Activated T-helper 17 cell treated with anti-CD3 and anti-CD28 coated beads, Interleukin-2, amount 50 U/mL, for 72 hours (primary cell): ENCODE results near the gene SCNN1A. TPM values are rescaled to one million over a fixed set of nuclear protein-coding genes. Genes with fewer than 3 reads are reported as not detected.

Source experiments
- ATAC-seq: fragments of 150-1000 bp; cut with Tn5 transposase; replicated peaks from 2 replicates; pipeline ENCODE4 v1.10.0; 2021; ENCODE audit warnings: mild to moderate bottlenecking, moderate library complexity
- H3K27ac Mint-ChIP-seq: one replicate; pipeline ENCODE4 v1.8.0; 2022; ENCODE audit warnings: mixed read lengths
- H3K27me3 Mint-ChIP-seq: one replicate; pipeline ENCODE4 v1.8.0; 2022; ENCODE audit warnings: mixed read lengths
- H3K36me3 Mint-ChIP-seq: one replicate; pipeline ENCODE4 v1.8.0; 2022; ENCODE audit warnings: low read depth, mild to moderate bottlenecking, mixed read lengths
- H3K4me1 Mint-ChIP-seq: one replicate; pipeline ENCODE4 v1.8.0; 2022; ENCODE audit warnings: mixed read lengths
- H3K4me3 Mint-ChIP-seq: one replicate; pipeline ENCODE4 v1.8.0; 2022; ENCODE audit warnings: mild to moderate bottlenecking, mixed read lengths
- H3K9me3 Mint-ChIP-seq: one replicate; pipeline ENCODE4 v1.8.0; 2022; ENCODE audit warnings: mixed read lengths
- total RNA-seq, 2 donors: library from RNA; stranded (reverse); gene quantifications; one replicate each; pipeline ENCODE4 v1.2.3, GENCODE V29; 2022

The SCNN1A gene
- total RNA-seq, 2 donors from 2014 or later, result 1.6 TPM; not detected in 1

DNA sequence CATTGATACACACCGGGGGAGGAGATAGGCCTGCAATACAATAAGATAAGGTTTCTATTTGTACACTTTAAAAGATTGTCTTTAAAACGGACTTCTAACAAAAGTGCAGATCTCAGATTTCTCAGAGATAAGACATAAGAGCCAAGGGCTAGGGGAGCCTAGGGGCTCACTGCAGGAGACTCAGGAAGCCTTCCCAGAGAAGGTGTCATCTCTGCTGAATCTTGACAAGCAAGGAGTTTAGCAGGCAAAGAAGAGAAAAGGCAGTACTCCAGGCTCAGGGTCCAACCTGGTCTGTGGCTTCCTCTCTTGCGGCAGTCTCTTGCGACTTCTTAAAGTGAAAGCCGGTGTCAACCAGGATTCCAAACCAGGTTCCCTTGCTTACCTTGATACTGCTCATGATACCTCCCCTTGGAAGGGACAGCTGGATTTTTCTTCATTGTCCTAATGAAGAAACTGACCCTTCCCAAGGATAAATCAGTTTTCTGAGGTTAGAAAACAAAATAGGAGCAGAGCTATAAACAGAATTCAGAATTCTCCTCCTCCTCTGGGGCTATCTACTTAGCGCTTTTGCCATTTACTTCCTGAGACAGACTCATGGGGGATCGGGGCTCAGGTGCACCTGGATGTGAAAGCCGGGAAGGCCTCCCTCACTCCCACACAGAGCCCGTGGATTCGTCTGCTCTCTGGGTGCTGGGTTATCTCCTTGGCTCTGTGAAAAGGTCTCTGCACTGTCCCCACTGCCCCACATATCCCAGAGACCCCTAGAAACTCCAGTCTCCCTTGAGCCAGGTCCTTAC lies 1.7 kb upstream of the SCNN1A start:
- peak overlapping the region; percentile 74 for H3K4me3 Mint-ChIP-seq
- H3K27ac Mint-ChIP-seq, result peak overlapping the region; percentile 87
- no peaks in the 10 kb centered on the region for H3K9me3 Mint-ChIP-seq
- H3K36me3 Mint-ChIP-seq, result no peaks in the 10 kb centered on the region
- no peak for ATAC-seq
- H3K4me1 Mint-ChIP-seq, result peaks cover 20% of the 10 kb centered on the region
- no peaks in the 10 kb centered on the region for H3K27me3 Mint-ChIP-seq

DNA sequence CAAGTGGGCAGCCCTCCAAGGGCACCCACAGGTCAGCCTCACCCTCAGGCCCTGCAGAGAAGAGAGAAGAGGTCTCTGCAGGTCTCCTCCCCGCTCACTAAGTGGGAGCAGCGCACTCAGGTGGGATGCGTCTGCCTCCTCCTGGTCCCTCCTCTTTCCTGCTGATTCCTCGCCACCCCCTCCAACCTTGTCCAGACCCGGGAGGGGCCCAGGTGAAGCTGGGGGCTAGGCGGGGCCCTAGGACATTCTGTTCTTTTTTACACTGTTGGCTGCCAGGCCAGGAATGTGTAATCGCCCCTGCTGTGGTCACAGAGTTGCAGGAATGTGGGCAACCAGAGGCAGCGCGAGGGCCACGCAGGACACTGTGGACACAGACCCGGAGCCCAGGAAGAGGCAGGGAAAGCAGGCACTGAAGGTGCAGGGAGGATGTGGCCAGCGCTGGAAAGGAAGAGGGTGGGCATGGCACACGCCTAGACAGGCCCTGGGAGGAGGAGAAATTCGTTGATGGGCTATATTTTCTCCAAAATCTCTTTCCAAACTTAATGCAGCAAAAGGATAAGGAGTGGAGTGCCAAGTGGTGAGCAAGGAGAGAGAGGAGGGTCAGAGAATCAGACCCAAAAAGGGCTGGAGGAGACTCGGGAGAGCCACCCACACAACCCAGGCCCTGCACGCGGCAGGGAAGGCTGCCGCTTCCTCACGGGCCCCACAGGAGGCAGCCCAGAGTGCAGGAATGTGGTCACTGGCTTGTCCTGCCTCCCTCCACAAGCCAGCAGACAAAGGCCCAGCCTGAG lies 911 bp upstream of the SCNN1A start:
- no peaks in the 10 kb centered on the region for H3K27me3 Mint-ChIP-seq
- H3K9me3 Mint-ChIP-seq, result no peaks in the 10 kb centered on the region
- H3K27ac Mint-ChIP-seq, result peak overlapping the region; percentile 87
- peaks cover 20% of the 10 kb centered on the region for H3K4me1 Mint-ChIP-seq
- peak overlapping the region; percentile 74 for H3K4me3 Mint-ChIP-seq
- ATAC-seq, result peak; percentile 27
- no peaks in the 10 kb centered on the region for H3K36me3 Mint-ChIP-seq

DNA sequence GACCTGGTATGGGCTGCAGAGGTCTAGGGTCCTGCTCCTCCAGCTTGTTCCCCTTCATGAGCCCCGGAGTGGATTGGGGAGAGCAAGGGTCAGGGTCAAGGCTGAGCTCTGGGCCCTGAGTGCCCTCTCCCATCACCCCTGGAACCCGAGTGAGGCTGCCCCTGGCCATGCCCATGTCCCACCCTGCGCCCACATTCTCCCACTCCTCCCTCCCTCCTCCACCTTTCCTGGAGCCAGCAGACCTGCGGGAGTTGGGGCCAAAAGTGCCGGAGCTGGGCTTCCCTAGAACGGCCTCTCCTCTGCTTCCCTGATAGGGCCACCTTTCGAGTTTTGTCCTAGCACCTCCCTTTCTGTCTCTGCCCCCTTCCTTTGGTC lies 590 bp downstream of the SCNN1A start:
- peaks cover 20% of the 10 kb centered on the region for H3K4me1 Mint-ChIP-seq
- H3K9me3 Mint-ChIP-seq, result no peaks in the 10 kb centered on the region
- ATAC-seq, result no peak
- H3K27me3 Mint-ChIP-seq, result no peaks in the 10 kb centered on the region
- H3K36me3 Mint-ChIP-seq, result no peaks in the 10 kb centered on the region
- no peak overlapping the region for H3K4me3 Mint-ChIP-seq
- H3K27ac Mint-ChIP-seq, result peak overlapping the region; percentile 87

DNA sequence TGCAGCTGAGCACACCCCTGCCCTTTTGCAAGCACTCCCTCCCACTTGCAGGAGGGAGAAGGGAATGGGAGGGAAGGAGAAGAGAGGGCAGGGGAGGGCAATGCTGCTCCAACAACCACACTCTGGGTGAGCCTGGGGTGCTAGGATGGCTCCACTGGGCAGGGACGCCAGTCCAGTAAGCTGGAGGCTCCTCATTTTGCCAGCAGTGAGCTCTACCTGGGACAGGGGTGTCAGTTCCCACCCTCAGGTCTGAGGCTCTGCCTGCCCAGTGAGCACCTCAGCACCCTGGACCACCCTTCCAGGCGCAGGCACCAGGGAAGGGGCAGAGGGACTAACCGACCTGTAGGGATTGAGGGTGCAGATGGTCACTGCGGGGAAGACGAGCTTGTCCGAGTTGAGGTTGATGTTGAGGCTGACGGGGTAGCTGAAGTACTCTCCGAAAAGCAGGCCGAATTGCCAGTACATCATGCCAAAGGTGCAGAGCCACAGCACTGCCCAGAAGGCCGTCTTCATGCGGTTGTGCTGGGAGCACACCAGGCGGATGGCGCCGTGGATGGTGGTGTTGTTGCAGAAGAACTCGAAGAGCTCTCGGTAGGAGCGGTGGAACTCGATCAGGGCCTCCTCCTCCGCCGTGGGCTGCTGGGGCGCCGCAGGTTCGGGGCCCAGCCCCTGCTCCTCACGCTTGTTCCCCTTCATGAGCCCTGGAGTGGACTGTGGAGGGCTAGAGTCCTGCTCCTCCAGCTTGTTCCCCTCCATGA lies 1.2 kb downstream of the SCNN1A start:
- Mint-ChIP-seq H3K9me3 (no peaks in the 10 kb centered on the region), H3K4me3 (no peak overlapping the region), H3K36me3 (no peaks in the 10 kb centered on the region), H3K4me1 (peaks cover 20% of the 10 kb centered on the region), H3K27ac (no peak overlapping the region), H3K27me3 (no peaks in the 10 kb centered on the region)
- ATAC-seq, result no peak

DNA sequence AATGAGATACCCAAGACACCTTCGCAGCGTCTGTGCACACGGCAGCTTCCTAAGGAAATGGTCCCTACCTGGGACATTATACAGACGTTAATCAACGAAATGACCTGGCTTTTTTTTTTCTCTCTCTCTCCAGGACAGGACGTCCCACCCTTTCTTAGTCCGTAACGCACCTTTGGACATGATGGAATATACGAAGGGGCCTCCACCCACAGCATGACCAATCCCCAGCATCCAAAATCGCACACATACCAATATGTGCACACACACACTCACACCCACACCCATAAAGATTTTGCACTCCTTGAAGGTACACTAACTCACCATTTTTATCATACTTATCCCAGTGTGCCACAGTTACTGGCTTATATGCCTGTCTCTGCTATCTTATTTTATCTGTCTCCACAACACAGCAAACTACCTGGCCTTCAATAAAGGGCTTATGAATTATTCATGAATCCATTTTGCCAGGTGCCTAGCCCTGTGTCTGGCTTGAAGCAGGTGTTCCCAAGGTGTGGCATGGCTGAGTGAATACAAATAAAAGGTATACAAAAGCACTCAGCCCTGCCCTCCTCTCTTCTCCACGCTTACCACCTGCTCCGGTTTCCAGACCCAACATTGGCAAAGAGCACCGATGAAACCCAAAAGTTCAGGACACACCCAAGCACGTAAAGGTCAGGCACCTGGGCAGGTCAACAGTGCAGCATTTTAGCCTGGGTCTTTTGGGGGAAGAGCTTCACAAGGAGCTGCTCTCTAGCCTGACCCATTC lies 2.2 kb downstream of the SCNN1A start:
- Mint-ChIP-seq H3K27me3 (no peaks in the 10 kb centered on the region), H3K4me3 (peak overlapping the region; percentile 62), H3K4me1 (peaks cover 24% of the 10 kb centered on the region), H3K36me3 (no peaks in the 10 kb centered on the region), H3K27ac (peak overlapping the region; percentile 90), H3K9me3 (no peaks in the 10 kb centered on the region)
- ATAC-seq, result no peak

DNA sequence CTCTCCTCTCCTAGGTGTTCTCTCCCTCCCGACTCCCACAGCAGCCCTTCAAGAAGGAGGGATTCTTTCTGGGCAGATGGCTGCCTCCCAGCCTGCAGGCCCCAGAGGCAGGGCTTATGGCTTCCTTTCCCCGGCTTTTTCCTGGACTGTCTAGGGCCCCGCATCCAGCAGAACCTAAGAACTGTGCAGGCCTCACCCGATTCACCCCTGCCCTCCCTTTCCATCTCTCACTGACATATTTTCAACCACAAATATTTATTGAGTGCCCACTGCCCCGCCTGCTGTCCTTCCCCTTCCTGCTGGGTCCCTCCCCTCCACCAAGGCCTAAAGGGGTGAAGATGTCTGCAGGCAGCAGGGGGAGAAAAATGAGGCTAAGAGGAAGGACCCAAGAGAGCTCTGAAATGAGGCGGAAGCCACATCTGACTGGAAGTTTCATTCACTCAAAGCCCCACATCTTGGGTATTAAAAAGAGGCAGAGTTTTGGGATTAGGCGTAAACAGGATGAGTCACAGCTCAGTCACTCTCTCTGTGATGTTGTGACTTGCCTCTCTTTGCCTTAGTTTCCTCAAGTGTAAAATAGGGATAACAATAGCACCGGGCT lies 2.9 kb downstream of the SCNN1A start:
- H3K4me1 Mint-ChIP-seq, result peaks cover 25% of the 10 kb centered on the region
- H3K36me3 Mint-ChIP-seq, result no peaks in the 10 kb centered on the region
- H3K27me3 Mint-ChIP-seq, result no peaks in the 10 kb centered on the region
- H3K9me3 Mint-ChIP-seq, result no peaks in the 10 kb centered on the region
- H3K27ac Mint-ChIP-seq, result peak overlapping the region; percentile 90
- H3K4me3 Mint-ChIP-seq, result peak overlapping the region; percentile 62
- peak; percentile 91 for ATAC-seq

DNA sequence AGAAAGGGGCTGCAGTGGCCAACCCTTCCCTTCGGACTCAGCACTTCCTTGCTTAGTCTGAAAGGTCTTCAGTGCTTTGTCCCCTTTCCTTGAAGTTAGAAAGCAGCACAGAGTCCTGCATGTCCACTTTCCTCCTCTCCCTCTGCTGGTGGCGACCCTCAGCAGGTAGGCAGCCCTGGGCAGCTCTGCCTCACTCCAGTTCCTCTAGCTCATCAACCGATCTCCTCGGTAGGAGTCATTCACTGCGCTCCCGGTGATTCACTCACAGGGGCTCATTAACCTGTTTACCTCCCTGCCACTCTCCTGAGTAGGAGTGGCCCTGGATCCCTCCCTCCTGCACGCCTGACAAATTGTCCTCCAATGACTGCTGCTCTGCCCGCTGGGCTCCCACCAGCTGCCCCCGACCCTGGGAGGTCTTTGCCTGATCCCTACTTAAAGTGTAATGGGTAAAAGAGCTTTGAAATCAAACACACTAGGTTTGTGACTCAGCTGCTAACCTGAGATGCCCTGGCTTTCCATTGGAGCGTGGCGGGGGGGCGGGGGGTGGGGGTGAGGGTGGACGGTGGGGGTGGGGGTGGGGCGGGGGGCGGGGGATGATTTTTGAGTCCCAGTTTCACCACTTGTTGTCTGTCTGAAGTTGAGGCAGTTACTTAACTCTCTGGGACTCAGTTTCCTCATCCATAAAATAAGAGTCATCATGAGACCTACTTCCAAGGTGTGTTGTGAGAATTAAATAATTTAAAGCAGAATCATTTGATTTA lies 4.2 kb downstream of the SCNN1A start:
- peak overlapping the region; percentile 20 for H3K4me3 Mint-ChIP-seq
- H3K27ac Mint-ChIP-seq, result no peak overlapping the region
- no peak for ATAC-seq

DNA sequence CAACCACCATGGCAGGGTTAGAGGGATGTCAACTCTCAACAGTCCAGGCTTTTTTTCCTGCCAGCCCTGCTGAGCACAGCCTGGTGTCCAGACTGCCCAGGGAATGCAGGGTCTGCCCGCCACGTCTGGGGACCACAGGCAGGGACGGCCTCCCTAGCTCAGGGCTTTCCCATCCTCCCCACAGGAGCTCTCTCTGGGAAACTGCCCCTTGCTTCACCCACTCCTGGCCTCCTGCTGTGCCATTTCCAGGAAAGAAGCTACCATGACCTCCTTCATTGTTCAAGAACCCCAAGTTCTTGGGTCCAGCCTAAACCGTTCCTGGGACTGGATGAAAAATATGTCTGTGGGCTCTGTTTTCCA lies 4.8 kb downstream of the SCNN1A start:
- ATAC-seq, result no peak
- Mint-ChIP-seq H3K27me3 (no peaks in the 10 kb centered on the region), H3K36me3 (no peaks in the 10 kb centered on the region), H3K4me3 (no peak overlapping the region), H3K9me3 (no peaks in the 10 kb centered on the region), H3K4me1 (peaks cover 24% of the 10 kb centered on the region), H3K27ac (no peak overlapping the region)

More for the DNA sequence above, 4.2 kb downstream of the SCNN1A start:
- no peaks in the 10 kb centered on the region for H3K27me3 Mint-ChIP-seq
- no peaks in the 10 kb centered on the region for H3K36me3 Mint-ChIP-seq
- H3K9me3 Mint-ChIP-seq, result no peaks in the 10 kb centered on the region
- peaks cover 24% of the 10 kb centered on the region for H3K4me1 Mint-ChIP-seq

DNA sequence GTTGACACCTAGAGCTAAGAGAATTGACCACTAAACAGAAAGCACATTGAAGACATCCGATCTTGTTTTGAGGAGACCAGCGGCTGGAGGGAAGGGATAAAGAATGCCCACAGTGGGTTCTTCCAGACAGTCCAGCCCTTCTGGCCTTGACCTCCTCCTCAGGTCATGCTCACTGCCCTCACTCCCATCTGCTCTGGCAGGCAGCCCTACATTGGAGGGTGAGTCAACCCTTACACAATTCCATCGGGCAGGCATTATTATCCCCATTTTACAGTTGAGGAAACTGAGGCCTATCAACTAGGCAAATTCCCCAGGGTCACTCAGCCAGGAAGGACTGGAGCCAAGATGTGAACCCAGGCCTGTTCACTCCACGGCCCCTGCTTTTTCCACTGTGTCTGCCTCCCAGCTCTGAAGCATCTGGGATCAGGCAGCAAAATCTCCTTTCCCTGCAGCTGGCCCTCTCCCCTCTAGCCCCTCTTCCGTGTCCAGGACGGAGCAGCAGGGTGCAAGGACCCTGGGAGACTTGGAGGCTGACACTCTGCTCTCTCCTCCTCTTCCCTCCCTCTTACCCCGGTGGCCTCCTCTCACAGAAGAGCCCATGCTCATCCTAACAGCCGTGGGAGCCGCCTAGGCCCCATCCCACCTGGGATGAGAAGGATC lies 5.3 kb downstream of the SCNN1A start:
- no peak for ATAC-seq
- H3K9me3 Mint-ChIP-seq, result no peaks in the 10 kb centered on the region
- H3K36me3 Mint-ChIP-seq, result no peaks in the 10 kb centered on the region
- H3K4me3 Mint-ChIP-seq, result no peak overlapping the region
- H3K4me1 Mint-ChIP-seq, result peaks cover 24% of the 10 kb centered on the region
- H3K27ac Mint-ChIP-seq, result peak overlapping the region; percentile 34
- H3K27me3 Mint-ChIP-seq, result no peaks in the 10 kb centered on the region

DNA sequence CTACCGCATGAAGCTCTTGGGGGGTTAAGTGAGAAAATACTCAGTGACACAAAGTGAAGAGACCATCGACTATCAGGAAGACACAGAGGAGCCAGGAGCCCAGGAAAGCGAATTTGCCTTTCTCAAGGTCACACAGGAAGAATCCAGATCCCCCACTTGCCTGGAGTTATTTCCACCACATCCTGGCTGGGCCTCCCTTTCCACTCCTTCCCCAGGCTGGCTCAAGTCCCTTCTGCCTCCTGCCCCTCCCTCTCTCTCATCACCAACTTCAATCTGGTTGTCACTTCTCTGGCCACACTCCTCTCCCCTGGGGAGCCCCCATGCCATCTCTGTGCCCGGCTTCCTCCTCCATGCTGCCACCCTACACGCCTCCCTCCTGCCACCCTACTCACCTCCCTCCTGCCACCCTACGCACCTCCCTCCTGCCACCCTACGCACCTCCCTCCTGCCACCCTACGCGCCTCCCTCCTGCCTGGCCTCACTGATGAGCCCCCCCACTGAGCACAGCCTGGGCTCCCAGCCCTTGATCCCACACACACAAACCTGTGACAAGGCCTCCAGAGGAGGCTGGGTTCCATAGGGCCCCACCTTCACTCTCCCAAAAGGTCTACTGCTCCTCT lies 6.3 kb downstream of the SCNN1A start:
- ATAC-seq, result no peak
- Mint-ChIP-seq H3K4me3 (no peak overlapping the region), H3K4me1 (peaks cover 27% of the 10 kb centered on the region), H3K27ac (peak overlapping the region; percentile 34), H3K9me3 (no peaks in the 10 kb centered on the region), H3K36me3 (no peaks in the 10 kb centered on the region), H3K27me3 (no peaks in the 10 kb centered on the region)

DNA sequence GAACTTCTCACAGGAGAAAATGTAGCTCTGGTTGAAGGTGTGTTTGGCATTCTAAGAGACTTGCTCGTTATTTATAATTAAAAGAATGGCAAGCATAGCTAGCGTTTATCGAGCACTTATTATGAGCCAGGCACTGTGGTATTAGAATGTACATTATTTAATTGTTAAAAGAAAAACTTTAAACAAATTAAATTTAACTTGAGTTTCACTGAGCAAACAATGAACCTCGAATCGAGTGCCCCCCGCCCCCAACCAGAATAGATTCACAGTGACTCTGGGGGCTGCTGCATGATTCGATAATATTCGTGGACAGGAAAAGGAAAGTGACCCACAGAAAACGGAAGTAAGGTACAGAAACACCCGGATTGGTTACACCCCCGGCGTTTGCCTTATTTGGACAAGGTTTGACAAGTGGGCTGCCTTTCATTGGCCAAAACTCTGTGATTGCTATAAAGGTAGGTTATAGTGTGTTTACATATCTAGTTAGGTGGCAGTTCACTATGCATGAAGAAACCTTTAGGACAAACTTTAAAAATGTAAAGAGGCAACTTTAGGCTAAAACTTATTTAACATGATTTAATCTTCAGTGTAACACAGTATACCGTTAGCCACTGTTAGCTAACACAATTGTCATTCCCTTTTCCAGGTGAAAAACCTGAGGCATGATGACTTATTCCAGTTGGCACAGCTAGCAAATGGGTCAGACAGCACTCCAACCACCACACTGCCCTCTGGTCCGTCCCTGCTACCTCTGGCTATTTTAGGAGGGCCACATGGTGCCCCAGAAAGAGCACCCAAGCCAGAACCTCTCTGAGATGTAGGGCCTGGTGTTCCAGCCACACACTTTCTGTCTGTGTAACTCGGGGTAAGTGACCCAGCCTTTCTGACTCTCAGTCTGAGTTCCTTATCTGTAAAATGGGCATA lies 7.1 kb downstream of the SCNN1A start:
- ATAC-seq, result no peak
- no peaks in the 10 kb centered on the region for H3K36me3 Mint-ChIP-seq
- peak overlapping the region; percentile 34 for H3K27ac Mint-ChIP-seq
- peaks cover 26% of the 10 kb centered on the region for H3K4me1 Mint-ChIP-seq
- H3K4me3 Mint-ChIP-seq, result peak overlapping the region; percentile 22
- H3K9me3 Mint-ChIP-seq, result no peaks in the 10 kb centered on the region
- no peaks in the 10 kb centered on the region for H3K27me3 Mint-ChIP-seq
